CD1c-positive myeloid dendritic cell (primary cell): ENCODE measurements around the gene NRDC.
A peak's percentile ranks its signal among the peaks of the same experiment; 100 is the strongest.

Source experiments
- DNase-seq: peaks from one replicate; pipeline ENCODE4 v3.0.0-alpha.2; 2016; ENCODE audit errors: extremely low spot score

The NRDC gene, protein sequence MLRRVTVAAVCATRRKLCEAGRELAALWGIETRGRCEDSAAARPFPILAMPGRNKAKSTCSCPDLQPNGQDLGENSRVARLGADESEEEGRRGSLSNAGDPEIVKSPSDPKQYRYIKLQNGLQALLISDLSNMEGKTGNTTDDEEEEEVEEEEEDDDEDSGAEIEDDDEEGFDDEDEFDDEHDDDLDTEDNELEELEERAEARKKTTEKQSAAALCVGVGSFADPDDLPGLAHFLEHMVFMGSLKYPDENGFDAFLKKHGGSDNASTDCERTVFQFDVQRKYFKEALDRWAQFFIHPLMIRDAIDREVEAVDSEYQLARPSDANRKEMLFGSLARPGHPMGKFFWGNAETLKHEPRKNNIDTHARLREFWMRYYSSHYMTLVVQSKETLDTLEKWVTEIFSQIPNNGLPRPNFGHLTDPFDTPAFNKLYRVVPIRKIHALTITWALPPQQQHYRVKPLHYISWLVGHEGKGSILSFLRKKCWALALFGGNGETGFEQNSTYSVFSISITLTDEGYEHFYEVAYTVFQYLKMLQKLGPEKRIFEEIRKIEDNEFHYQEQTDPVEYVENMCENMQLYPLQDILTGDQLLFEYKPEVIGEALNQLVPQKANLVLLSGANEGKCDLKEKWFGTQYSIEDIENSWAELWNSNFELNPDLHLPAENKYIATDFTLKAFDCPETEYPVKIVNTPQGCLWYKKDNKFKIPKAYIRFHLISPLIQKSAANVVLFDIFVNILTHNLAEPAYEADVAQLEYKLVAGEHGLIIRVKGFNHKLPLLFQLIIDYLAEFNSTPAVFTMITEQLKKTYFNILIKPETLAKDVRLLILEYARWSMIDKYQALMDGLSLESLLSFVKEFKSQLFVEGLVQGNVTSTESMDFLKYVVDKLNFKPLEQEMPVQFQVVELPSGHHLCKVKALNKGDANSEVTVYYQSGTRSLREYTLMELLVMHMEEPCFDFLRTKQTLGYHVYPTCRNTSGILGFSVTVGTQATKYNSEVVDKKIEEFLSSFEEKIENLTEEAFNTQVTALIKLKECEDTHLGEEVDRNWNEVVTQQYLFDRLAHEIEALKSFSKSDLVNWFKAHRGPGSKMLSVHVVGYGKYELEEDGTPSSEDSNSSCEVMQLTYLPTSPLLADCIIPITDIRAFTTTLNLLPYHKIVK

DNA sequence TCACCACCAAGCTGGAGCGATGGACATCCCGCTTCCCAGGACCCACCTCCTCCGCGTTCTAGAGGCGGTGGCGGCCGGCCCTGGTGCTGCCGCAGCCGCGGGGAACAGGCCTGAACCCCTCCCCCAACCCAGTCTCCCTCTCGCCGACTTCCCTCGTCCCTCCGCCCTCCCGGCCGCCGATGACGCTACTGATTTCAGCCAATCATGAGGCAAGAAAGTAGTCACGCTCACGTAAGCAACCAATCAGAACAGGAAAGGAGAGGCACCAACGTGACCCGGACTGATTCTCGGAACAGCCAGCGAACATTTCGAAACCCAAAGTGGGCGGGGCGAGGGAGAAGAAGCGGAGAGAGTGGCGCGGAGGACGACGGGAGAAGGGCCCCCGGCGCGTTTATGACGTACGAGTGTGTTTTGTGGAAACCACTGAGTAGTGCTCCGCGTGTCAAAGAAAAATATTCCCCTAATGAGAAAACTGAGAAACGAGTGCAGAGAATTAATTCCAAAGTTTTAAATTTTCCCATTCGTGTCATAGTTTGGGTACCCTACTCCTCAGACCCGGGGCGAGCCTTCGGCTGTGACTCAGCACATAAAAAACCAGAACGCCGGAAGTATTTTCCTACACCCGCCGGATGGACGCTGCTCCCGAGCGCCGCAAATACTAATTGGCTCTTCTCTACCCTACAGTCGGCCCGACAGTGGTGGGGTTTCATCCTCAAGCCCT lies at the start of gene NRDC:
Gene NRDC, minus strand, starts transcription at position 112 of the 721 bp plus-strand sequence. CDS start 112 bp downstream, outside the sequence.
- DNase-seq: peak; percentile 100

DNA sequence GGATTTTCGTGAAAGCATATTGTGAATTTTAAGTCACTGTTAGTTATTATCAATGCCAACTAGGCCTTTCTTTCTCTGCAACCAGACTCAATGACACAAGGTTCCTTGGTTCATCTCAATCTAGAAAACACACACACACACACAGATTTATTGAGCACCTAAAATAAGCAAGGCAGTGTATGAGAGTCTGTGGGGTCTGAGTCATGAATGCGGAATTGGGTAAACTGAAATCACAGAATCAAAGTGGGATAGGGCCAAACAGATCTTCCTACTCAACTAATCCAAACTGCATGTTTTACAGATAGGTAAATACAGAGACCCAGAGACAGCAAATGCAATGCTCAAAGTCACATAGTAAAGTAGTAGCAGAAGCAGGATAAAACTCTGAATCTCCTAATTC lies 48.5 kb upstream of the NRDC start:
- DNase-seq: no peak

DNA sequence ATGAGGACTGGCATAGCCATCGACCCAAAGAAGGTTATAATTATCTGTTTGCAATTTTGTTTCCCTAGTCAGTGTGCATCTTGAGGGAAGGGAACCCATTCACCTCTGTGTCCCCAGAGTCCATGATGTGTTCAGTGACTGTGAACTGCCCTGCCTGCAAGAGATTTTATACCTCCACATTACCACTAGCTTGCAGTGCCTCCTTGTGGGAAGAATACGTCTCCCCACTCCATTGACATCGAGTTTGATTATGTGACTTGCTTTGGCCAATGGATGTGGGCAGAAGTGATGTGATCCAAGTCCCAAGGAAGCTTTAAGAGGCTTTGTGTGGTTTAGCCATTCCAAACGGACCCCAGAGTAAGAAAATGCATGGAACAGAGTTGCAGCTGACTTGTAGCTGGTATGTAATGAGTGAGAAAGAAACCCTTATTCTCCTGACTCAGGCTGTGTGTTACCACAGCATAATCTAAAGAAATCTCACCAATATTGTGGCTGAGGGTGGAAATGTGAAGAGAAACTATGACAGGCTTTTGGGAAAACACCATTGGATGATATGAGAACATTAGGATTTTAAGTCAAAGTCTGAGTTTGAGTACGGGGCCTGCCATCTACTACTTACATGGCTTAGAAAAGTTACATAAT lies 47.8 kb upstream of the NRDC start:
- DNase-seq: no peak

DNA sequence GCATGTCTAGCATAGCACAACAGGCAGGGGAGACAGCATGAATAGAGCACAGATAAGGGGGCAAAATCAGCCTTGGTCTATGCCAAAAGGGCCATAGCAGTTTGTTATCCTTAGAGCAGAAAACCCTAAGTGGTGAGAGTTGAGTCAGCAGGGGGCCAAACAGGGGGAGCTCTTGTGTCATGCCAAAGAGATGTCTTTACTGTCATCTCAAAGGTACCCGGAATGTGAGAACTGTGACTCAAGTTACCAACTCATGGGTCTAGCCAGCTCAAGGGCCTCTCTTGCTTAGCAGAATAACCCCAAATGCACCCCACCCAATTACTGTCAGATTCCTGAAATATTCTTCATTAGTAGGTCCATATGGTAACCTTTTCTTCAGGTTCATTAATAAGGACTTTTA lies 45.9 kb upstream of the NRDC start:
- no peak for DNase-seq

DNA sequence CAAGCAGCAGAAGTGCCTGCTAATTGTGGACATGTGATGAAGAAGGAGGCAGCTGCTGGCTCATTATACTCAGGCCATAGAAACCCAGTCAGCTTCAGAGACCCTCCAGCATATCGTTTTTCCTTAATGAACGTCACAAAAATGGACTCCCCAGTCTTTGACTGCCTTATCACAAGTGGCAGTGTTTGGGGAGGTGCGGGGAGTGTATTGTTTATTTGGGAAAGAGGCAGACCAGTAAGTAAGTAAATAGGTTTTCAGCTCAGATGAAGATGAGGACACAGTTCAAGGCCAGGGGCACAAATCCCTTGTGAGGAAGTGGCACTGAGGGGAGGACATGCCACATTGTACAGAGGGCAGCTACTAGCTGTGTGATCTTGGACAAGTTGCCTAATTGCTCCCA lies 43.5 kb upstream of the NRDC start:
- no peak for DNase-seq

DNA sequence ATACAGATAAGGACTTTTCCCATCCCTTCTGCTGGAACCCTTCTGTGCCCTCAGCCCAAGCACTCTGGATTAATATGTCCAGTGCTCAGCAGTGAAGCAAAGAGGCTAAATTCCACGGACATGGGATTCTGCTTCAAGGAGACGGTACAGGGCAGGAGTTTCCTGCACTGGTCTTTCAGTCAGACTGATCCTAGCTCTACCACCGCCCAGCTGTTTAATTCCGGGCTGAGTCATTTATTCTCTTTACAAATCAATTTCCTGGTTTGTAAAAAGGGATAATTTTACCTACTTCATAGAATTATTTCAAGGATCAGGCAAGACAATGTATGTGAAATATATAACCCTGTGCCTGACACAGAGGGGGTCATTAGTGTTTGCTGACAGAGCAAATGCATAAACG lies 41.6 kb upstream of the NRDC start:
- DNase-seq: no peak

DNA sequence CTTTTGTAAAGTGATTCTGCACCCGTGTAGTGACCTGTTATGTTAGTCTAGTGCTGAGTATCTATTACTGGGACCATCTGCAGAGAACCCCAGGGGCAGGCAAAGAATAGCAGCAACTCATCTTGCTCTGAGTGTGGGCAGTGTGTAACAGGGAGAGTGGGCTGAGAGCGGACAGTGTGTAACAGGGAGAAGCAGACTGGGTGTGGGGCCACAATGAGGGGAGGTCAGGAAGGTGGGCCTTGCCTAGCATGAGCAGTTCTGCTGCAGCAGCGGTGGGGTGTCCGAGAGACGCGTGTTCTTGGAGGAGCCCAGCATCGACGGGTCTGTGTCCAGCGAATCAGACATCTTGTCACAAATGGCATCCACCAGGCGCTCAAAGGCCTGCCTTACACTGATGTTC lies 41.2 kb upstream of the NRDC start:
- no peak for DNase-seq

DNA sequence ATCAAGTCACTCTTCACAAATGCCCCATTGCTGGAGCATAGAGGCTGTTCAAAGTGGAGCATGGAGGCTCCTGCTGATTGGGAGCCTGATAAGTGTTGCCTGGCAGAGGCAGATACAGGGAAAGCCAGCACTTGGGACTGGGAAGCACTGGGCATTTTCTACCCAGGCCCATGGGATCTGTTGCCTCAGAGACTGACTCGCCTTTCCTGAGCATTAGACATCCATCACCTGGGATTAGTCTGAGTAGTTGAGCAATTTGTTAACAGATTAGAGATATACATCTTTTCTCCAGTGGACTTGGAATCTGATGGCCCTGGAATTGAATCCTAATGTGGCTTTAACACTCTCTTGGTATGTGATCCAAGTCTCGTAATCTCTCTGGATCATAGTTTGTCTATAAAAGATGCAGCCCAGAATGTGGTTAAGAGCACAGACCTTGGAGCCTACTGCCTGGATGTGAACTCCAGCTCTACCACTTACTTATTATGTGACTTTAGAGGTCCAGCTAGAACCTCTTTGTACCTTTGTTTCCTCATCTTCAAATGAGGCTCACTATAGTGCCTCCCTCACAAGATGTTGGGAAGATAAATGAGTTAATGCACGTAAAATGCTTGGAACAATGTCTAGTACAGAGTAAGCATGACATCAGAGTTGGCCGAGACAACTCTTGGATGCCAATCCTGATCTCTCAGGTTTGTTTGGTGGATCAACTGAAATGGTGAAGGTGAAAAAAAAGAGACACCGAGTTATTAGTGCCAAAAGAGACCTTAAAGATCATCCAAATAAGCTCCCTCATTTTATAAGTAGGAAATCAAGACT lies 38.3 kb upstream of the NRDC start:
- no peak for DNase-seq

DNA sequence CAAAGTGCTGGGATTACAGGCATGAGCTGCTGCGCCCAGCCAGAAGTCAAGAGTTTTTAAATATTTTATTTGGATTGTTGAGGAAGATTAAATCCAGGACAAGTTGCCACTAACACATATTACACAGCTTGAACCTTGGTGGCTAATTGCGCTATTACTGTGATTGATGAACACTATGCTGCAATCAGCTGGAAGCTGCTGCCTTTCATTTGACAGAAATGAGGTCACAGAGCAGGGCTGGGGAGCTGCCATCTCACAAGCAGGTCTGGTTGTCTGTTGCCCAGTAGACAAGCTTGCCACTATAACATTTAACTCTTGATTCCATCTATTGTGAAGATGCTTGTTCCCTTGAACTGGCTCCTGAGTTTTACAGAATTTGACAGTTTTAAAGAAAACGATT lies 37.4 kb upstream of the NRDC start:
- DNase-seq: no peak

DNA sequence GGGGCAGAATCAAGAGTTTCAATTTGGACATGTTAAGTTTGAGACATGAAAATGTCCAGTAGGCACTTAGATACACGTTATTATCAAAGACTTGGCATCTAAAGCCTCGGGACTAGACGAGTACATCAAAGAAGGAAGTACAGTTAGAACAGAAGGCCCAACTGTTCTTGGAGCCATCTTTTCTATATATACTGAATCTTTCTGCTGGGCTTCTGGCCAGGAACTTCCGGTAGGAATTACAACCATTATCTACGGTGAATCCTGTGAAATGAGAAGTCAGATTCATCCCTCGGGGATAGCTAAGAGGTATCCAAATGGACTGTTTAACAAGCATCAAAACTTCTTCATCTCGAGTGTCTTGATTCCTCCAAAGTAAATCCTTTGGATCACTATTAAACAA lies 34.4 kb upstream of the NRDC start:
- no peak for DNase-seq

DNA sequence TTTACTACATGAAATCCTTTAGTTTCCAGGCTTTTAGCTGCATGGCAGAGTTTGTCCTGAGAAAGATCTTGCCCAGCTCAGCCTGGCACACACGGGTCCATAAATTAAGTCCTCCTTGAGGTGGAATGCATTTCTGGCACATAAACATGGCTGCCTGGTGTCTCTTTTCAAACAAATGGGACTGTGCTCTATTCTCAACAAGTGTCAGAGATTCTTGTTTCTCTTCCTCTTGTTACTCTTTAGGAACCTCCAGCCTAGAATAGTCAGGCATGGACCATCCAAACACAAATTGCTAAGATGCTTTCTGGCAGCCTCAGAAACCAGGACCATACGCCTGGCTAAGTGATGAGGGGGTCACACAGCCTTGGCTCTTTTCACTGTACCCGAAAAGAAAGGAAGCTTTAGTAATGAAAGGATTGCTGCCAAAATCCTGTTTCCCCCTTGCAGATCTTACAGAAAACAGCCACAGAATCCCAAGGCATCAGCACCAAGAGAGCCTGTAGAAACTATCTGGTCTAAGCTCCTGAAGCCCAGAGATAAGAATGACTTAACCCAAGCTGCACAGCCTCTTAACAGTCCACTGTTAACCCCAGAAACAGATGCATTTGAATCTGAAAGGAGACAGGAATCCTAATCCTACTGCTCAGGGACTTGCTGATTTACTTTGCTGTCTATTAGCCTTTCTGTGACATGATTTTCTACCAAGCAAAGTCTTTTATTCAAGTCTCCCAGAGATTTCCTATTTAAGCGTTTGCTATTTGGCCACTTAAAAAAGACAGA lies 31.9 kb upstream of the NRDC start:
- DNase-seq: no peak

DNA sequence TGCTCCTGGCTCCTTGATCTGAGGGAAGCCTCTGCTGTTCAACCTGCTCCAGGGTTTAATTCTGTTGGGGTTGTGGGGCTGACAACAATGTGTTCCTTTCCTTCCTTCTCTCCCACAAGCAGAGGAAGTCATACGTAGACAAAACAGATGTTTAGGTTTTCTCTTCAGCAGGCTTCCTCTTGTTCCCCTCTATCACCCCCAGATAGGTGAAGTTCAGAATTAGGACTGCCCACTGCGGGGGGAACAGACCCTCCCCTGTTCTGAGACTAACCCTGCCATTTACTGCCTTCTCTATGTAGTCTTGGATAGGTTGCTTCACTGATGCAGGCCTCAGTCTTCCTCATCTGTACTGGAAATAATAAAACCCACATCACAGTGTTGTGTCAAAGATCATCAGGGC lies 30.0 kb upstream of the NRDC start:
- DNase-seq: no peak

DNA sequence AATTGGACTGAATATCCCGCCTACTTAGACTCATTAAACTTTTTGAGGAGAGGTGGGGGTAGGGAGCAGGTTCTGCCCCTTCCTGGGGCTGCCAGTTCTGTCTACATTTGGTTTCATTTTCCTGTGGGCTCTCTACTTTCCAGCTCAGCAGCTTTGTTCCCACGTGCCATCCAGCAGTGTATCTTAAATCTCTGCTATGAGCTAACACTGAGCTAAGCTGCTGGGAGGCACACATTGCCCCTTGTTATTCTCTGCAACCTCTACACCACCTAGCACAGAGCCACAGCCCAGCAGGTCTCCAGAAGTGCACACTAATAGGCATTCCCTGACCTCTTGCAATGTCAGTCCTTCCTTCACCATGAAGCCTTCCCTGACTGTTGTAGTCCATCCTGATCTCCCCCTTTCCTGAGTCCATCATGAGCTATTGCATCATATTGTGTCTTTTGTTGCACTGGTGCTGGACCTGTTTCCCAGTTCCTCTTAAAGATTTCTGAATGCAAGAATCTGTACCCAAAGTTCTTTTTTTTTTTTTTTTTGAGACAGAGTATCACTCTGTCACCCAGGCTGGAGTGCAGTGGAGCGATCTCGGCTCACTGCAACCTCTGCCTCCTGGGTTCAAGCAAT lies 28.7 kb upstream of the NRDC start:
- no peak for DNase-seq

DNA sequence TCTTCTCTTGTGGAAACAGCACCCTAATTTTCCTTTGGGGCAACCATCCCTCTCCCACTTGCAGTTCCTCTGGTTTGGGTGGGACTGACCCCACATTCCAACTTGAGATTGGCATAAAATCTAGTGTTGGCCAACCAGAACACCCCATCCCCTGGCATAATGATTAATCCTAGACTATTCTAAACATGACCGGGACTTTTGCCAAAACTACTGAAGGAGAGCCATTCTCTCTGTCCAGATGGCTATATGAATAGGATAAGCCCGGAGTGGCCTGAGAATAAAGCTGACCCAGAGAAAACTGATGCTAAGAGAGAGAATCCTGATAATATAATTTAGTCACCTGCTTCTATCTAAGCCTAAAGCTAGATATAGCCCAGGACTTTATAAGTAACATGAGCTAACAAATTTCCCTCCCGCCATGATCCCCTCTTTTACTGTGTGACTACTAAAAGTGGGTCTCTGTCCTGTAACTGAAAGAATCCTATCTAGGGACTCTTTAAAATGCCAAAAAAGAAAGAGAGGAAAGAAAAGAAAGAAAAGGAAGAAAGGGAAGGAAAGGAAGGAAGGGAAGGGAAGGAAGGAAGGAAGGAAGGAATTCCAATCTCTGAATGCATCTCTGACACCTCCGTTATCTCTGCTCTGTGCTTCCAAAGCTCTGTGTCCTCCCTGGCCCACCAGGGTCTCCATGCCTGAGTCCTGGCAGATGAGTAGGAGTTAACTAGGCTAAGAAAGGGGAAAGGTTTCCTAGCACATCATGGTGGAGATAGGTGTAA lies 28.0 kb upstream of the NRDC start:
- no peak for DNase-seq

DNA sequence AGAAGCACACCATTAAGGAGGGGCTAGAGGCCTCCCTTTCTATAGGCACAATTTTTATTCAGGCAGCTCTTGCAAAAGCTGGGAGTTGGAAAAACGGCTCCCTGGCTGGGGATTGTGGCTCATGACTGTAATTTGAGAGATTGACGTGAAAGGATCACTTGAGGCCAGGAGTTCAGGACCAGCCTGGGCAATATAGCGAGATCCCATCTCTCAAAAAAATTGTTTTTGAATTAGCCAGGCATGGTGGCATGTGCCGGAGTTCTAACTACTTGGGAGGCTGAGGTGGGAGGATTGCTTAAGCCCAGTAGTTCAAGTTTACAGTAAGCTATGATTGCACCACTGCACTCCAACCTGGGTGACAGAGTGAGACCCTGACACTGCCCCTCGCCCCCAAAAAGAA lies 23.9 kb upstream of the NRDC start:
- DNase-seq: no peak

DNA sequence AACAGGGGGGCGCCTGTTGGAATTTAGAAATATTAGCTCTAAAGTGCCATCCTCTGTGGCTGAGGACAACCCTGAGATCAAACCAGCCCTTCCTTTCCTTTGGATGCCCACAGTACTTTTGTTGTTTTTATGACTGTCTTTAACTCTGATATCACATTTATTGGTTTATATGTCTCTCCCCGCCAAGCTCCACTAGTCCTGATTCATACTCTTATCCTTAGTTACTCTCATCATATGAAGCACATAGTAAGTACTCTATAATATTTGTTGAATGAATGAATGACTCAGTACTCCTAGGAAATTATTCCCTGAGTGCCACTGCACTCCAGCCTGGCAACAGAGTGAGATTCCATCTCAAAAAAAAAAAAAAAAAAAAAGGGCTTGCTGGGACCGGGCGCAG lies 22.6 kb upstream of the NRDC start:
- DNase-seq: no peak

DNA sequence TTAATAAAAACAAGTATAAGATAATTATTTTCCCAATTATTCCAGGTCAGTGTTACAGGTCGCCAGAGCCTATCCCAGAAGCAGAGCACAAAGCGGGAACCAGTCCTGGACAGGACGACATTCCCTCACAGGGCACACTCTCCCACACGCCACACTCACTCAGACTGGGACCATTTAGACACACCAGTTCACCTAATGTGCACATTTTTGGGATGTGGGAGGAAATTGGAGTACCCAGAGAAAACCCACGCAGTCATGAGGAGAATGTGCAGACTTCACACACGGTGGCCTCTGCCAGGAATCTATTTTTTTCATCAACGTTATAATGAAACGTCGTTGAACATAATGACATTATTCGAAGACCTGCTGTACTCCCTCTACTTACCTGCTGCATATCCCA lies 20.5 kb upstream of the NRDC start:
- no peak for DNase-seq

DNA sequence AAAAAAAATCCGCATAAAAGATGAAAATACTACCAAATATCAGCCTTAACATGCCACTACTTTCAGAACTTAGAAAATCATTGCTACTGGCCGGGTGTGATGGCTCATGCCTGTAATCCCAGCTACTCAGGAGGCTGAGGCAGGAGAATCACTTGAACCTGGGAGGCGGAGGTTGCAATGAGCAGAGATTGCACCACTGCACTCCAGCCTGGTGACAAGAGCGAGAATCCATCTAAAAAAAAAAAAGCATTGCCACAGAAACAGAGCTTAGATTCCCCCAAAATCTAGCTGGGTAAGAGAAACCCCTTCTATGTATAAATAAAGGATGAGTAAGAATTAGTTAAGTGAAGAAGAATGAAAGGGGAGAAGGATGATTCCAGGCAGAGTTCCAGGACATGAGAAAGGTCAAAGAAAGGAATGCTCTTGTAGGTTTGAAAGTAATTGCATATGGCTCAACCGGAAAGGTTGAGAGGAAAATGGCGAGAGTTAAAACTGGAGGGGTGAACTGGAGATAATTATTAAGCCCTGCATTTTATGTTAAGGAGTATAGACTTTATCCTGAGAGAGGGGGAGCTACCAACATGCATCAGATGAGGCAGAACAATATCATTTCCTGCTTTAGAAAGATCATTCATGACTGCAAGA lies 19.7 kb upstream of the NRDC start:
- DNase-seq: no peak
